Effector CD4-positive, alpha-beta T cell (primary cell): ENCODE data around the gene ACOXL.

Source experiments
- DNase-seq: peaks from one replicate; pipeline ENCODE4 v3.0.0-alpha.2; 2020

Gene ACOXL

GRCh38 chr2:110796716-110797301 is 64.4 kb downstream of the ACOXL start:
- no peak for DNase-seq

- no peak for DNase-seq
Observed at GRCh38 chr2:110799376-110799775, 67.0 kb downstream of the ACOXL start.

- no peak for DNase-seq
Observed at GRCh38 chr2:110800611-110801402, 68.4 kb downstream of the ACOXL start.

- no peak for DNase-seq
Observed at GRCh38 chr2:110802208-110802932, 70.0 kb downstream of the ACOXL start.

GRCh38 chr2:110804433-110804832 is 72.1 kb downstream of the ACOXL start:
- DNase-seq: no peak

- DNase-seq: peak; percentile 4
Observed at GRCh38 chr2:110804915-110805314, 72.5 kb downstream of the ACOXL start.

GRCh38 chr2:110805894-110806452 is 73.6 kb downstream of the ACOXL start:
- no peak for DNase-seq

- no peak for DNase-seq
Observed at GRCh38 chr2:110807522-110807921, 75.1 kb downstream of the ACOXL start.

- no peak for DNase-seq
Observed at GRCh38 chr2:110810404-110810803, 78.0 kb downstream of the ACOXL start.

GRCh38 chr2:110812726-110813645 is 80.6 kb downstream of the ACOXL start:
- no peak for DNase-seq

- DNase-seq: no peak
Observed at GRCh38 chr2:110813896-110814295, 81.5 kb downstream of the ACOXL start.

- no peak for DNase-seq
Observed at GRCh38 chr2:110815938-110816337, 83.6 kb downstream of the ACOXL start.

- no peak for DNase-seq
Observed at GRCh38 chr2:110816404-110817365, 84.3 kb downstream of the ACOXL start.

GRCh38 chr2:110818767-110819481 is 86.6 kb downstream of the ACOXL start:
- no peak for DNase-seq

- DNase-seq: no peak
Observed at GRCh38 chr2:110819711-110820110, 87.3 kb downstream of the ACOXL start.

GRCh38 chr2:110820128-110820527 is 87.8 kb downstream of the ACOXL start:
- no peak for DNase-seq

GRCh38 chr2:110823165-110823564 is 90.8 kb downstream of the ACOXL start:
- no peak for DNase-seq

- no peak for DNase-seq
Observed at GRCh38 chr2:110827511-110827910, 95.1 kb downstream of the ACOXL start.

- DNase-seq: no peak
Observed at GRCh38 chr2:110828330-110828729, 96.0 kb downstream of the ACOXL start.

- DNase-seq: no peak
Observed at GRCh38 chr2:110829413-110830146, 97.2 kb downstream of the ACOXL start.
